ENCODE results near the gene PMVK. TPM values are rescaled to one million over a fixed set of nuclear protein-coding genes. Genes with fewer than 3 reads are reported as not detected.

Gene PMVK
- total RNA-seq, 1 experiment from 2014 or later = 24.0 TPM

DNA sequence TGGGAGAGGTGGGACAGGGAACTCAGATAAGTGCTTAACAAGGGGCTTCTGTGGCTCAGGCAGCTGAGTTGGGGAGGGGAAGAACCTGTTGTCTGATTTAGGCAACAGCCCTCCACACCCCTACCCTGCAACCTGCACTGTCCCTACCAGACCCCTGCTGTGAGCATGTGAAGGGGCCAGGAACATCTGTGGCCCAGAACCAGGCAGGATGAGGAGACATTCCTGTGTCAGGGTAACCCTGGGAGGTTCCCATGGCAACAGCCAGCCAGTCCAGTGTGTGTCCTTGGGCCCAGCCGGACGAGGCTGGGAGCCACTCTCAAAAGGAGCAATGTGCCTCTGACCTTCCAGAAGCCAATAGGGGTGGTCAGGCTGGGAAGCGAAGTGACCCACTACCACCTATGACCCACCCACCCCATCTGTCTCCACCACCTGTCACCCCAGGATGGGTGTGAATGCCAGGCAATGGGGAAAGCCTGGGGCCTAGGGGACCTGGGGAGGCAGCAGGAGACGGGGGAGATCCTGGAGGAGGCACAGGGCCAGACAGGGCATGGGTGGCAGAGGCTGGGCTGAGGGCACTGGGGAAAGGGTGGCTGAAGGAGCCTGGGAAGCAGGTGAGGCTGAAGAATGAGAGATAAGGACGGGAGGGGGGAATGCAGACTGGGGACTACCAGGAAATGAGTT, 5.0 kb upstream of the PMVK start:
- TF ChIP-seq CEBPB (IDR thresholded peaks at IDR 0.05; ENCODE audit: low read depth) = no peak
- no peak for TF ChIP-seq TCF7L2 (IDR thresholded peaks at IDR 0.05; ENCODE audit: borderline replicate concordance, extremely low read depth, insufficient read depth, insufficient read length)
- TF ChIP-seq SRF (IDR thresholded peaks at IDR 0.05; ENCODE audit: low read depth) = no peak
- no peak for TF ChIP-seq ZBTB33 (IDR thresholded peaks at IDR 0.05; ENCODE audit: extremely low read depth, insufficient replicate concordance, low read length)
- no peak for TF ChIP-seq CBX3 (IDR thresholded peaks at IDR 0.05; ENCODE audit: low read depth)
- no peak for TF ChIP-seq SIN3A (IDR thresholded peaks at IDR 0.05; ENCODE audit: low read depth)
- TF ChIP-seq CTCF (IDR thresholded peaks at IDR 0.05 in 2 of 3, conservative IDR thresholded peaks at IDR 0.05 in 1 of 3; ENCODE audit: borderline replicate concordance in 1 of 3, insufficient read depth in 1 of 3, low read depth in 2 of 3, low read length in 2 of 3) = no peak
- TF ChIP-seq SP1 (IDR thresholded peaks at IDR 0.05; ENCODE audit: low read depth) = no peak
- no peak for TF ChIP-seq POLR2AphosphoS5 (IDR thresholded peaks at IDR 0.05; ENCODE audit: low read depth, low read length)
- no peak for TF ChIP-seq EGR1 (IDR thresholded peaks at IDR 0.05; ENCODE audit: low read depth)
- no peak for TF ChIP-seq ELF1 (IDR thresholded peaks at IDR 0.05; ENCODE audit: borderline replicate concordance, low read depth)
- TF ChIP-seq FOSL1 (IDR thresholded peaks at IDR 0.05; ENCODE audit: low read depth) = no peak
- no peaks in the 10 kb centered on the region for H3K9me3 ChIP-seq (ENCODE audit: control insufficient read depth in 1 of 2, insufficient read depth in 1 of 2, low read depth in 1 of 2, low read length in 2 of 2)
- H3K9me2 ChIP-seq (ENCODE audit: insufficient read depth) = no peaks in the 10 kb centered on the region
- intact Hi-C loops (cut with micrococcal nuclease) = no loop called here
- H4K20me1 ChIP-seq (ENCODE audit: insufficient read depth) = no peaks in the 10 kb centered on the region
- DNase-seq (ENCODE audit: low read depth, low spot score) = no peak
- peaks cover 10 to 34% of the 10 kb centered on the region in 2 experiments for H3K4me1 ChIP-seq (ENCODE audit: control insufficient read depth in 1 of 2, insufficient read depth in 2 of 2, low read length in 2 of 2)
- BruUV-seq (replicated peaks) = no TSS peak
- RAD21 ChIA-PET (ENCODE audit: low non-redundant PET in 1 of 2, low total read pairs in 2 of 2, uncharacterized antibody in 2 of 2, unreplicated experiment in 2 of 2) = no interaction called here
- no peak overlapping the region for H2AFZ ChIP-seq (ENCODE audit: low read depth, low read length, poor library complexity, severe bottlenecking)
- H3K27ac ChIP-seq (ENCODE audit: low read depth, low read length) = no peak overlapping the region
- no peaks in the 10 kb centered on the region for H3K36me3 ChIP-seq (ENCODE audit: control insufficient read depth in 1 of 2, insufficient read depth in 2 of 2, low read length in 2 of 2)
- no peak for ATAC-seq
- H3K4me2 ChIP-seq (ENCODE audit: low read length) = no peak overlapping the region
- POLR2A ChIA-PET = no interaction called here
- CTCF ChIA-PET = interaction anchor here (1.1 kb wide), 1 partner anchor 382 kb away, joined by 3 read pairs; no protein-coding TSS in a partner anchor
- no peak overlapping the region for H3K4me3 ChIP-seq (replicated peaks in 1 of 2; ENCODE audit: low read depth in 1 of 2, low read length in 2 of 2)
- no peaks in the 10 kb centered on the region for H3K27me3 ChIP-seq (ENCODE audit: insufficient read depth, low read length)
- no peaks in the 10 kb centered on the region for H3K79me2 ChIP-seq (ENCODE audit: insufficient read depth, low read length)
- no peak overlapping the region for H3K9ac ChIP-seq (ENCODE audit: low read length)

All from HCT116 (cell line).